B cell (primary cell): Measurements from ENCODE around the gene DKK1.

Source experiments
- EZH2 ChIP-seq: IDR thresholded peaks from 2 replicates; pipeline ENCODE4 v1.6.1; 2012; ENCODE audit warnings: borderline replicate concordance, low read depth, mild to moderate bottlenecking, moderate library complexity, low read length; ENCODE audit not compliant: insufficient read depth, poor library complexity, severe bottlenecking
- TF ChIP-seq, protein P1 (sequence below): fragments of 200-600 bp; IDR thresholded peaks from one replicate; pipeline ENCODE4 v1.8.0; 2022; ENCODE audit warnings: antibody characterized with exemption, mild to moderate bottlenecking

GRCh38 chr10:52319926-52320325 lies 5.8 kb downstream of the DKK1 start:
- TF ChIP-seq, protein P1, sequence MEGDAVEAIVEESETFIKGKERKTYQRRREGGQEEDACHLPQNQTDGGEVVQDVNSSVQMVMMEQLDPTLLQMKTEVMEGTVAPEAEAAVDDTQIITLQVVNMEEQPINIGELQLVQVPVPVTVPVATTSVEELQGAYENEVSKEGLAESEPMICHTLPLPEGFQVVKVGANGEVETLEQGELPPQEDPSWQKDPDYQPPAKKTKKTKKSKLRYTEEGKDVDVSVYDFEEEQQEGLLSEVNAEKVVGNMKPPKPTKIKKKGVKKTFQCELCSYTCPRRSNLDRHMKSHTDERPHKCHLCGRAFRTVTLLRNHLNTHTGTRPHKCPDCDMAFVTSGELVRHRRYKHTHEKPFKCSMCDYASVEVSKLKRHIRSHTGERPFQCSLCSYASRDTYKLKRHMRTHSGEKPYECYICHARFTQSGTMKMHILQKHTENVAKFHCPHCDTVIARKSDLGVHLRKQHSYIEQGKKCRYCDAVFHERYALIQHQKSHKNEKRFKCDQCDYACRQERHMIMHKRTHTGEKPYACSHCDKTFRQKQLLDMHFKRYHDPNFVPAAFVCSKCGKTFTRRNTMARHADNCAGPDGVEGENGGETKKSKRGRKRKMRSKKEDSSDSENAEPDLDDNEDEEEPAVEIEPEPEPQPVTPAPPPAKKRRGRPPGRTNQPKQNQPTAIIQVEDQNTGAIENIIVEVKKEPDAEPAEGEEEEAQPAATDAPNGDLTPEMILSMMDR: no peak
- TF ChIP-seq EZH2: no peak
